GM12878 (cell line): ENCODE measurements around the gene MPHOSPH8. TPM values are rescaled to one million over a fixed set of nuclear protein-coding genes. Genes with fewer than 3 reads are reported as not detected.

ENCODE experiments used
- BCL11A ChIP-seq: IDR thresholded peaks from 2 replicates; pipeline ENCODE4 v1.6.1; 2011; ENCODE audit warnings: low read depth, low read length
- CHD2 ChIP-seq: IDR thresholded peaks from 2 replicates; pipeline ENCODE4 v1.6.1; 2011; ENCODE audit warnings: low read depth, low read length, improper control_type of control experiment, borderline replicate concordance
- CHD4 ChIP-seq: fragments of 200-600 bp; sonication (generic); IDR thresholded peaks from 2 replicates; pipeline ENCODE4 v1.6.1; 2016; ENCODE audit warnings: mild to moderate bottlenecking
- E2F8 ChIP-seq: fragments of 450-650 bp; IDR thresholded peaks from 2 replicates; pipeline ENCODE4 v1.6.1; 2018; ENCODE audit warnings: mild to moderate bottlenecking, low read depth, moderate library complexity; ENCODE audit not compliant: partially characterized antibody
- E4F1 ChIP-seq: fragments of 450-650 bp; IDR thresholded peaks from 2 replicates; pipeline ENCODE4 v1.6.1; 2018; ENCODE audit warnings: borderline replicate concordance, mild to moderate bottlenecking; ENCODE audit not compliant: partially characterized antibody
- ETV6 ChIP-seq, 2 experiments: fragments of 450-650 bp in 1 of 2; IDR thresholded peaks in 1 of 2; conservative IDR thresholded peaks in 1 of 2; 2 replicates each; pipeline ENCODE4 v1.6.1; 2014; ENCODE audit warnings: antibody characterized with exemption in 1 of 2, borderline replicate concordance in 1 of 2, low read depth in 1 of 2, mild to moderate bottlenecking in 1 of 2, moderate library complexity in 1 of 2
- IRF4 ChIP-seq: IDR thresholded peaks from 2 replicates; pipeline ENCODE4 v1.6.1; 2011; ENCODE audit warnings: low read depth, low read length
- KLF5 ChIP-seq: fragments of 450-650 bp; IDR thresholded peaks from 2 replicates; pipeline ENCODE4 v1.6.1; 2014; ENCODE audit warnings: mild to moderate bottlenecking; ENCODE audit not compliant: partially characterized antibody
- NR2C1 ChIP-seq: fragments of 450-650 bp; IDR thresholded peaks from 2 replicates; pipeline ENCODE4 v1.6.1; 2017; ENCODE audit warnings: antibody characterized with exemption, mild to moderate bottlenecking, moderate library complexity
- PAX8 ChIP-seq: fragments of 450-650 bp; IDR thresholded peaks from 2 replicates; pipeline ENCODE4 v1.6.1; 2017; ENCODE audit warnings: mild to moderate bottlenecking, moderate library complexity
- PKNOX1 ChIP-seq: fragments of 450-650 bp; IDR thresholded peaks from 2 replicates; pipeline ENCODE4 v1.6.1; 2016; ENCODE audit warnings: mild to moderate bottlenecking
- RBBP5 ChIP-seq: fragments of 200-600 bp; sonication (generic); conservative IDR thresholded peaks from 2 replicates; pipeline ENCODE4 v1.6.1; 2016
- REST ChIP-seq: IDR thresholded peaks from 2 replicates; pipeline ENCODE4 v1.6.1; 2012; ENCODE audit warnings: mild to moderate bottlenecking, low read depth, low read length
- TCF12 ChIP-seq: IDR thresholded peaks from 2 replicates; pipeline ENCODE4 v1.6.1; 2011; ENCODE audit warnings: low read depth, mild to moderate bottlenecking, low read length
- USF1 ChIP-seq: IDR thresholded peaks from 2 replicates; pipeline ENCODE4 v1.6.1; 2011; ENCODE audit warnings: borderline replicate concordance, low read depth, mild to moderate bottlenecking, moderate library complexity, mixed read lengths, low read length; ENCODE audit not compliant: insufficient read depth; ENCODE audit errors: extremely low read length
- YY1 ChIP-seq: IDR thresholded peaks from 2 replicates; pipeline ENCODE4 v1.6.1; 2011; ENCODE audit warnings: low read depth, mild to moderate bottlenecking, low read length
- polyA plus RNA-seq, 11 experiments: library from polyadenylated mRNA; depleted of rRNA in 4 of 11; unstranded in 6 of 11; stranded (reverse) in 5 of 11; fragments of >200 nt; fragmentation: Nextera tagmentation in 4 of 11; fragmentation: Illumina TruSeq in 1 of 11; extraction: Ambion mirVana in 4 of 11; extraction: Trizol in 1 of 11; gene quantifications; 1 replicate in 1 of 11; 2 replicates in 10 of 11; pipeline versions ENCODE4 v1.2.1 to v1.2.3, GENCODE V29; 2011 to 2016; ENCODE audit warnings: inconsistent platforms in 2 of 11, missing spikeins in 2 of 11, low read depth in 1 of 11
- total RNA-seq, 4 experiments: library from RNA; depleted of rRNA in 3 of 4; stranded (reverse); fragments of >200 nt in 3 of 4; fragmentation: Illumina TruSeq in 1 of 4; extraction: Trizol in 1 of 4; gene quantifications; 2 replicates each; pipeline versions ENCODE4 v1.2.1 to v1.2.3, GENCODE V29; 2013 to 2021
- TF ChIP-seq, protein P1 (sequence below): fragments of 450-650 bp; IDR thresholded peaks from 2 replicates; pipeline ENCODE4 v1.6.1; 2014; ENCODE audit warnings: mild to moderate bottlenecking

MPHOSPH8 gene
- total and polyA plus RNA-seq, 10 of the 15 experiments (the other 5 are each of a cell fraction or from before 2014, with no cell fraction given) = 15.9 to 34.9 (median 26.9) TPM

GRCh38 chr13:19586904-19587634 is 46.4 kb upstream of the MPHOSPH8 start (continued):
- TF ChIP-seq PAX8 (peak; percentile 22; the same call in 1 of the 2 replicates), E4F1 (no peak), ETV6 (conservative IDR thresholded peaks at IDR 0.05 in 1 of 2, IDR thresholded peaks at IDR 0.05 in 1 of 2; ENCODE audit: borderline replicate concordance in 1 of 2, low read depth in 1 of 2) (peak in 1 of 2 experiments; percentile 94; a peak in 2 of 4 replicates), USF1 (no peak), KLF5 (no peak), CHD2 (peak; percentile 61; the same call in 1 of the 2 replicates), NR2C1 (peak; percentile 69), CHD4 (no peak), REST (no peak), IRF4 (no peak), PKNOX1 (no peak), BCL11A (no peak), E2F8 (peak; percentile 22), TCF12 (no peak), RBBP5 (no peak), YY1 (peak; percentile 3; the same call in 1 of the 2 replicates)
- TF ChIP-seq, protein P1, sequence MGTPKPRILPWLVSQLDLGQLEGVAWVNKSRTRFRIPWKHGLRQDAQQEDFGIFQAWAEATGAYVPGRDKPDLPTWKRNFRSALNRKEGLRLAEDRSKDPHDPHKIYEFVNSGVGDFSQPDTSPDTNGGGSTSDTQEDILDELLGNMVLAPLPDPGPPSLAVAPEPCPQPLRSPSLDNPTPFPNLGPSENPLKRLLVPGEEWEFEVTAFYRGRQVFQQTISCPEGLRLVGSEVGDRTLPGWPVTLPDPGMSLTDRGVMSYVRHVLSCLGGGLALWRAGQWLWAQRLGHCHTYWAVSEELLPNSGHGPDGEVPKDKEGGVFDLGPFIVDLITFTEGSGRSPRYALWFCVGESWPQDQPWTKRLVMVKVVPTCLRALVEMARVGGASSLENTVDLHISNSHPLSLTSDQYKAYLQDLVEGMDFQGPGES = no peak
